GM11168 (cell line): Measurements from ENCODE around the gene ERC1.

Experiments used
- in situ Hi-C: fragments of 300-500 bp; cut with MboI; formaldehyde crosslinking; loops from one replicate; pipeline ENCODE4 v1.12.0; 2022; ENCODE audit warnings: low sequenced_read_pairs; ENCODE audit not compliant: unreplicated experiment

ERC1 gene

GRCh38 chr12:1510056-1510812 lies 519.2 kb downstream of the ERC1 start:
- in situ Hi-C loops, result no loop called here

DNA sequence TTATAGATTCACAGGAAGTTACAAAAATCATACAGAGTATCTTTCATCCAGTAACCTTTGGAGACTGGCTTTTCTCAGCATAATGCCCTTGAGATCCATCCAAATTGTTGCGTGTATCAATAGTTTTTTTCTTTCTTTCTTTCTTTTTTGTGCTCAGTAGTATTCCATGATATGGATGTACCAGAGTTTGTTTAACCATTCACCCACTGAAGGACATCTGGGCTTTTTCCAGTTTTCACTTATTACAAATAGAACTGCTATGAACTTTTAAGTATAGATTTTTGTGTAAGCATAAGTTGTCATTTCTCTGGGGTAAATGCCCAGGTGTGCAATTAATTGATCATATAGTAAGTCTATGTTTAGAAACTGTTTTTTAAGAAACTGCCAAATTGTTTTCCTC lies 524.0 kb downstream of the ERC1 start:
- in situ Hi-C loops, result loop anchor here (5.0 kb wide), 1 partner anchor 62 kb away; no protein-coding TSS in a partner anchor

DNA sequence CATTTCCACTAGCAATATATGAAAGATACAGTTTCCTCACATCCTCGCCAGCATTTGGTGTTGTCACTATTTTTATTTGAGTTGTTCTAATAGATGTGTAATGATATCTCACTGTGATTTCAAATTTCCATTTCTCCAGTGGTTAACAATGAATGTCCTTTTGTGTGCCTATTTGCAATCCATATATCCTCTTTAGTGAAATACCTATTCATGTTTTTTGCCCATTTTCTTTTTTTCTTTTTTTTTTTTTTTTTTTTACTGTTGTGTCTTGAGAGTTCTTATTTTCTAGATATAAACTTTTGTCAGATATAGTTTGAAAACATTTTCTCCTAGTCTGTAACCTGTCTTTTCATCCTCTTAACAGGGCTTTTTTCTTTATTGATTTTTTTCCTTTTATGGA lies 524.4 kb downstream of the ERC1 start:
- in situ Hi-C loops, result loop anchor here (5.0 kb wide), 1 partner anchor 62 kb away; no protein-coding TSS in a partner anchor

DNA sequence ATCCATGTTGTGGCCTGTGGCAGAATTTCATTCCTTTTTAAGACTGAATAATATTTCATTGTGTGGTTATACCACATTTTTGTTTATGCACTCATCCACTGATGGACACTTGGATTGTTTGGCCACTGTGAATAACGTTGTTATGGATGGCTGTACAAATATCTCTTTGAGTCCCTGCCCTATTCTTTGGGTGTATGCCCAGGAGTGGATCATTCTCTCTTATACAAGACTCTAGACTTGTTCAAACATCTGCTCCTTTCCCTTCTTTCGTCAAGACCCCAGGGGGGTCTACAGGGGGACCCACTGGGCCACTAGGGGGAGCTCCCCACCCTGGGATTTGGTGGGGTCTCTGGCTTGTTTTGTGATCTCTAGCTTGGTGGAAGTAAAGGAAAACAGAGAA lies 526.0 kb downstream of the ERC1 start:
- in situ Hi-C loops, result loop anchor here (5.0 kb wide), 1 partner anchor 60 kb away; no protein-coding TSS in a partner anchor

DNA sequence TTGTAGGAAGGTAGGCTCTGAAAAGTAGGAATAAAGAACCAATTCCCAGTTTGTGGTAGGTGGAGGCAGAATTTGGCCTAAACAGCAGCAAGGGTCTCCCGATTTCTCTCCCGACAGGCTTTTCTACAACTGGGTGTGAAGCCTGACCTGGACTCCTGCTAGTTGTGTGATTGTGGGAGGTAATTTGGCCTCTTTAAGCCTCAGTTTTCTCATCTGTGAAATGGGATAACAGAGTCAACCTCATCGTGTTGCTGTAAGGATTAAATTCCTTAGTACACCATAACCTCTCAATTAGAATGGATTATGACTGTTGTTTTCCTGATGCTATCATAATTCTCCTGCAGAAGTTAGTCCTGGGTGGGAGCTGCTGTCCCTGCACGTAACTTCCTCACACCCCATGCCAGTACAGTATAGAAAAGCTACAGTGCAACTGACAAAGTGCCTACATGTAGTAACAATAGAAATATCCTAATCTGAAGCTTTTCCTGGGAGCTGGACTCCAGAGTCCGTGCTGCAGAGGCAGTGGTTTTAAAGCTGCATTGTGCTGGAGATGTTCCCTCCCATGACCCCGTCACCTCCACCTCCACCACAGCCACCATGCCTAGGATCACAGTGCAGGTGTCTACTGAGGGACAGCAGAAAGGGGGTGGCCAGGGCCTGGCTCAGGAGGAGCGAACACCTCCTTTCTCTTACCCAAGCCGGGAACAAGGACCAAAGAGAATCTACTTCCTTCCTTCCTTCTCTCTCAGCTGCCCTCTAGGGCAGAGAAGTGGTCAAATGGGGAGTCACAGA lies 526.9 kb downstream of the ERC1 start:
- in situ Hi-C loops, result loop anchor here (5.0 kb wide), 1 partner anchor 59 kb away; no protein-coding TSS in a partner anchor

GRCh38 chr12:1518591-1519516 lies 527.8 kb downstream of the ERC1 start:
- in situ Hi-C loops, result loop anchor here (5.0 kb wide), 1 partner anchor 58 kb away; no protein-coding TSS in a partner anchor

GRCh38 chr12:1519642-1520041 lies 528.6 kb downstream of the ERC1 start:
- in situ Hi-C loops, result loop anchor here (5.0 kb wide), 1 partner anchor 58 kb away; no protein-coding TSS in a partner anchor

- in situ Hi-C loops, result no loop called here
These were observed 532.0 kb downstream of the ERC1 start for GRCh38 chr12:1523046-1523445.

- in situ Hi-C loops, result no loop called here
These were observed 532.6 kb downstream of the ERC1 start for GRCh38 chr12:1523558-1524050.

DNA sequence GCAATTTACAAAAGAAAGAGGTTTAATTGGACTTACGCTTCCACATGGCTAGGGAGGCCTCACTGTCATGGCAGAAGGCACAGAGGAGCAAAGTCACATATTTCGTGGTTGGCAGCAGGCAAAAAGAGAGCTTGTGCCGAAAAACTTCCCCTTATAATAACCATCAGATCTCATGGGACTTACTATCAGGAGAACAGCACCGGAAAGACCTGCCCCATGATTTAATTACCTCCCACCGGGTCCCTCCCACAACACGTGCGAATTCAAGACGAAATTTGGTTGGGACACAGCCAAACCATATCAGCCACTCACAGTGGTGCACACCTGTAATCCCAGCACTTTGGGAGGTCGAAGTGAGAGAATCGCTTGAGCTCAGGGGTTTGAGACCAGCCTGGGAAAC lies 534.8 kb downstream of the ERC1 start:
- in situ Hi-C loops, result no loop called here

- in situ Hi-C loops, result no loop called here
These were observed 536.8 kb downstream of the ERC1 start for GRCh38 chr12:1527789-1528188.

GRCh38 chr12:1528791-1529190 lies 537.8 kb downstream of the ERC1 start:
- in situ Hi-C loops, result no loop called here

DNA sequence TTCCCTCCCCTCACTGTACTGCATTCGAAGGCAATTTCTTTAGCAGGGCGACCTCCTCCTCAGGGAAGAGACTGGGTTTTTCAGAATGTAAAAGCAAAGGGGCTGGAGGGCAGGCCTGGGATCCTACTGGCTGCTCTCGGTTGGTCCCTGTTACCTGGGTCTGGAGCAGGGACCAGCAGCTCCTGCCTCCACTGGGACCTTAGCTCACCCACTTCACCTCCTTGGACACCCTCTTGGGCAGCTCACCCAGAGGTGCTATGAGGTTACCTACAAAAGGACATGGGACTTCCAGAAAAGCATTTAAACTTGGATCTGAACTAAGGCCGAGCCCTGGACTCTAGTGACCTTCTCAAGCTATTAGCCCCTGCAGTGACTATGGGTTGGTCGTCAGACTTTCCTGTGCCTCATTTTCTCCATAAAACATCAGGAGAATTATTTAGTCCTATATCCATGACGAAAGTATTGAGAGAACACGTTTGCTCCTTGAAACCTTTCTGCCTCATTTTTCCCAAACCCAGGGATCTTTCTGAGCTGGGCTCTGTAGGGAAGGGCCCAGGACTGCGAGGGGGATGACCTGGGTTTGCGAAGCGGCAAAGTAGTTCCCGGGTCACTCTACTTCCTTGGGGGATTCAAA lies 538.3 kb downstream of the ERC1 start:
- in situ Hi-C loops, result no loop called here

DNA sequence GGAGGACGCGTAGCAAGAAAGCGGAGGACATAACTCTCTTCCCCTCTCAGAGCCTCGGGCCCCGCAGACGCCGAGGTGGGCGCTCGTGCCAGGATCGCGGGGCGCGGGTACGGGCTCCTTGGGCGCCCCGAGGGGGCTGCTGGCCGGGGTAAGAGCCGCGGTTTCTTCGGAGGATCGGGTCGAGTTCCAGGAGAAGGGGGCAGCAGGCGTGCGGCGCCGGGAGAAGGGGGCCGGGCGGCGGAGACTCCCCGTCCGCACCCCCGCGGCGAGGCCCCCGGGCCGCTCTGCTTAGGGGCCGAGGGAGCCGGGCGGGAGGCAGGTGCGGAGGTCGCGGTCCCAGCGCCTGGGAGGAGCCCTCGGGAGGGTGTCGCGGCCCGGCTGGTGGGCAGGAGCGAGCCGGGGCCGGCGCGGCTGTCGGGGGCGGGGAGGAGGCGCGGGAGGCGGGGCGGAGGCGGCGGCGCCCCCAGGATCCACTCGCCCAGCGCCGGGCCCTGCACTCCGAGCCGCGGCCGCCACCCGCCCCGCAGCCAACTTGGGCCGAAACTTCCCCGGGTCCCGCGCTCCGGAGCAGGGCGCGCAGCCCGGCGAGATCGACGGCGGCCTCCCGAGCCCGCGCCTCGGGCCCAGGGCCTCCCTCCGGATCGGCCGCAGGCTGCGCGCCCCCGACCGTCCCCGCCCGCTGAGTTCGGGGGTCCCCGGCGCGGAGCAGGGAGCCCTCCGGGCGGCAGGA lies 539.0 kb downstream of the ERC1 start:
- in situ Hi-C loops, result no loop called here

DNA sequence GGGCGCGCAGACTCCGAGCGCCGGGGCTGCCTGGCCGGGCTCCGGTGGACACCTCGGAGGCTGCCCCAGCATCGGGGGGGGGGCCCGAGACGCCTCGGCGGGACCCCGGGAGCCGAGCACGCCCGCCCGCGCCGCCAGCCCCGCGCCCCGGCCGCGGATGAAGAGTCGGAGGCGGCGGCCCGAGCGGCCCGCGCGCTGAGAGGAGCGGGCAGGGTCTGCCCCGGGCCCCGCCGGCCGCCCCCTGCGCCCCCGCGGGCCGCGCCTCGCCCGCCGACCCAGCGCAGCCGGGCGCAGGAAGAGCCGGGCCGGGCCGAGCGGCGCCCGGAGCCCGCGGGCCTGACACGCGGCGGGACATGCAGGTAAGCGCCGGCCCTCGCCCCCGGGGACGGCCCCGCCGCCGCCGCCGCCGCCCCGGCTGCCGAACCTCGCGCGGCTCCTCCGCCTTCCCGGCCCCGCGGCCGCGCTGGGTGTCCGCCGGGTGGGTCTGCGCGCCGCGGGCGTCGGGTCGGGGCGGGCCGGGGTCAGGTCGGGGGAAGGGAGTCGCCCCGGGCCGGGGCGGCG lies 539.6 kb downstream of the ERC1 start:
- in situ Hi-C loops, result no loop called here

GRCh38 chr12:1531153-1531653 lies 540.2 kb downstream of the ERC1 start:
- in situ Hi-C loops, result no loop called here

- in situ Hi-C loops, result no loop called here
These were observed 540.8 kb downstream of the ERC1 start for GRCh38 chr12:1531654-1532374.
